HEK293 (cell line): ENCODE results near the gene CASKIN2.
A peak's percentile ranks its signal among the peaks of the same experiment; 100 is the strongest.

Source experiments
- CTCF ChIA-PET: fragments of 350-600 bp; formaldehyde crosslinking; extraction: SDS; loops from one replicate; lab custom pipeline; 2021; ENCODE audit warnings: antibody characterized with exemption; lab: Yijun Ruan, JAX
- POLR2A ChIA-PET: fragments of 300-600 bp; formaldehyde crosslinking; extraction: SDS; loops from one replicate; lab custom pipeline; 2020; ENCODE audit warnings: antibody characterized with exemption, inconsistent platforms; lab: Yijun Ruan, JAX
- H3K27ac ChIP-seq: fragments of 200-500 bp; sonication (Bioruptor generic); 2 replicates; pipeline ENCODE4 v1.5.1; 2014; ENCODE audit warnings: low read depth, low read length, control low read depth, inconsistent platforms; ENCODE audit errors: extremely low read depth
- H3K36me3 ChIP-seq, 2 experiments: fragments of 200-500 bp in 1 of 2; sonication (Bioruptor generic) in 1 of 2; 1 replicate in 1 of 2; 2 replicates in 1 of 2; pipeline ENCODE4 v1.5.1; 2014 to 2017; ENCODE audit warnings: inconsistent platforms in 2 of 2, low read length in 2 of 2; ENCODE audit not compliant: control insufficient read depth in 2 of 2, insufficient read depth in 1 of 2
- H3K4me1 ChIP-seq: fragments of 200-500 bp; sonication (Bioruptor generic); 2 replicates; pipeline ENCODE4 v1.5.1; 2014; ENCODE audit warnings: mild to moderate bottlenecking, low read length, inconsistent platforms; ENCODE audit not compliant: control insufficient read depth, insufficient read depth
- H3K4me3 ChIP-seq: 2 replicates; pipeline ENCODE4 v1.5.1; 2011; ENCODE audit warnings: low read depth, mild to moderate bottlenecking, control low read depth, low read length, moderate library complexity
- H3K9me3 ChIP-seq: fragments of 200-500 bp; sonication (Bioruptor generic); 2 replicates; pipeline ENCODE4 v1.5.1; 2014; ENCODE audit warnings: low read depth, low read length, inconsistent platforms; ENCODE audit not compliant: control insufficient read depth, insufficient read depth
- BCL11A ChIP-seq: fragments of 450-650 bp; formaldehyde crosslinking; IDR thresholded peaks from 2 replicates; pipeline ENCODE4 v1.5.1; 2016; ENCODE audit warnings: low read depth, missing biosample characterization, missing genetic modification characterization
- CTCF ChIP-seq: fragments of 450-650 bp; formaldehyde crosslinking; IDR thresholded peaks from 2 replicates; pipeline ENCODE4 v1.5.1; 2016; ENCODE audit warnings: missing biosample characterization, missing genetic modification characterization
- GLIS1 ChIP-seq: fragments of 450-650 bp; formaldehyde crosslinking; IDR thresholded peaks from 2 replicates; pipeline ENCODE4 v1.5.1; 2016; ENCODE audit warnings: missing biosample characterization, missing genetic modification characterization
- GLIS2 ChIP-seq: fragments of 450-650 bp; formaldehyde crosslinking; IDR thresholded peaks from 2 replicates; pipeline ENCODE4 v1.5.1; 2016; ENCODE audit warnings: missing biosample characterization, missing genetic modification characterization
- KLF1 ChIP-seq: fragments of 450-650 bp; formaldehyde crosslinking; IDR thresholded peaks from 2 replicates; pipeline ENCODE4 v1.5.1; 2016; ENCODE audit warnings: missing biosample characterization, missing genetic modification characterization
- KLF10 ChIP-seq: fragments of 450-650 bp; IDR thresholded peaks from 2 replicates; pipeline ENCODE4 v1.5.1; 2018; ENCODE audit warnings: missing biosample characterization, mild to moderate bottlenecking, missing genetic modification characterization
- KLF9 ChIP-seq: fragments of 450-650 bp; formaldehyde crosslinking; IDR thresholded peaks from 2 replicates; pipeline ENCODE4 v1.5.1; 2016; ENCODE audit warnings: missing biosample characterization, missing genetic modification characterization, low read depth
- OVOL3 ChIP-seq: fragments of 450-650 bp; formaldehyde crosslinking; IDR thresholded peaks from 2 replicates; pipeline ENCODE4 v1.5.1; 2016; ENCODE audit warnings: missing biosample characterization, missing genetic modification characterization
- PATZ1 ChIP-seq: fragments of 450-650 bp; formaldehyde crosslinking; IDR thresholded peaks from 2 replicates; pipeline ENCODE4 v1.5.1; 2016; ENCODE audit warnings: missing biosample characterization, missing genetic modification characterization
- PRDM10 ChIP-seq: fragments of 450-650 bp; formaldehyde crosslinking; IDR thresholded peaks from 2 replicates; pipeline ENCODE4 v1.5.1; 2016; ENCODE audit warnings: missing biosample characterization, missing genetic modification characterization
- PRDM4 ChIP-seq: fragments of 450-650 bp; formaldehyde crosslinking; IDR thresholded peaks from 2 replicates; pipeline ENCODE4 v1.5.1; 2017; ENCODE audit warnings: missing biosample characterization, missing genetic modification characterization
- SCRT1 ChIP-seq: fragments of 450-650 bp; formaldehyde crosslinking; IDR thresholded peaks from 2 replicates; pipeline ENCODE4 v1.5.1; 2016; ENCODE audit warnings: missing biosample characterization, missing genetic modification characterization, borderline replicate concordance
- SP2 ChIP-seq: fragments of 450-650 bp; formaldehyde crosslinking; IDR thresholded peaks from 2 replicates; pipeline ENCODE4 v1.5.1; 2016; ENCODE audit warnings: missing biosample characterization, missing genetic modification characterization
- SP3 ChIP-seq: fragments of 450-650 bp; formaldehyde crosslinking; IDR thresholded peaks from 2 replicates; pipeline ENCODE4 v1.5.1; 2016; ENCODE audit warnings: missing biosample characterization, missing genetic modification characterization
- ZBTB17 ChIP-seq: fragments of 450-650 bp; formaldehyde crosslinking; IDR thresholded peaks from 2 replicates; pipeline ENCODE4 v1.5.1; 2016; ENCODE audit warnings: missing biosample characterization, missing genetic modification characterization
- ZBTB8A ChIP-seq: fragments of 450-650 bp; formaldehyde crosslinking; IDR thresholded peaks from 2 replicates; pipeline ENCODE4 v1.5.1; 2016; ENCODE audit warnings: missing biosample characterization, missing genetic modification characterization
- ZFP69B ChIP-seq: fragments of 450-650 bp; formaldehyde crosslinking; IDR thresholded peaks from 2 replicates; pipeline ENCODE4 v1.5.1; 2016; ENCODE audit warnings: missing biosample characterization, missing genetic modification characterization
- ZIC2 ChIP-seq: fragments of 450-650 bp; formaldehyde crosslinking; IDR thresholded peaks from 2 replicates; pipeline ENCODE4 v1.5.1; 2016; ENCODE audit warnings: missing biosample characterization, missing genetic modification characterization
- ZNF24 ChIP-seq: fragments of 450-650 bp; formaldehyde crosslinking; IDR thresholded peaks from 2 replicates; pipeline ENCODE4 v1.5.1; 2016; ENCODE audit warnings: missing biosample characterization, missing genetic modification characterization
- ZNF501 ChIP-seq: fragments of 450-650 bp; formaldehyde crosslinking; IDR thresholded peaks from 2 replicates; pipeline ENCODE4 v1.5.1; 2016; ENCODE audit warnings: missing biosample characterization, missing genetic modification characterization
- ZNF510 ChIP-seq: fragments of 450-650 bp; formaldehyde crosslinking; IDR thresholded peaks from 2 replicates; pipeline ENCODE4 v1.5.1; 2018; ENCODE audit warnings: mild to moderate bottlenecking, missing genetic modification characterization, missing biosample characterization; ENCODE audit not compliant: insufficient replicate concordance
- ZNF555 ChIP-seq: fragments of 450-650 bp; formaldehyde crosslinking; conservative IDR thresholded peaks from 2 replicates; pipeline ENCODE4 v1.5.1; 2017; ENCODE audit warnings: missing biosample characterization, mild to moderate bottlenecking, missing genetic modification characterization, inconsistent platforms
- ZNF600 ChIP-seq: fragments of 450-650 bp; formaldehyde crosslinking; IDR thresholded peaks from 2 replicates; pipeline ENCODE4 v1.5.1; 2016; ENCODE audit warnings: missing biosample characterization, missing genetic modification characterization
- ZNF610 ChIP-seq: fragments of 450-650 bp; formaldehyde crosslinking; IDR thresholded peaks from 2 replicates; pipeline ENCODE4 v1.5.1; 2016; ENCODE audit warnings: missing biosample characterization, missing genetic modification characterization, borderline replicate concordance
- ZNF785 ChIP-seq: fragments of 450-650 bp; formaldehyde crosslinking; IDR thresholded peaks from 2 replicates; pipeline ENCODE4 v1.5.1; 2016; ENCODE audit warnings: missing biosample characterization, missing genetic modification characterization
- ZNF837 ChIP-seq: fragments of 450-650 bp; formaldehyde crosslinking; IDR thresholded peaks from 2 replicates; pipeline ENCODE4 v1.5.1; 2016; ENCODE audit warnings: missing biosample characterization, missing genetic modification characterization
- ZSCAN30 ChIP-seq: fragments of 450-650 bp; IDR thresholded peaks from 2 replicates; pipeline ENCODE4 v1.5.1; 2018; ENCODE audit warnings: missing biosample characterization, mild to moderate bottlenecking, missing genetic modification characterization, moderate library complexity
- ZXDB ChIP-seq: fragments of 450-650 bp; formaldehyde crosslinking; IDR thresholded peaks from 2 replicates; pipeline ENCODE4 v1.5.1; 2016; ENCODE audit warnings: missing biosample characterization, missing genetic modification characterization

The CASKIN2 gene

GRCh38 chr17:75549246-75550138 lies 34.2 kb upstream of the CASKIN2 start:
- H3K27ac ChIP-seq = peak overlapping the region; percentile 34; the same call in 1 of the 2 replicates
- H3K4me1 ChIP-seq = peaks cover 10% of the 10 kb centered on the region; the same call in 1 of the 2 replicates
- no peaks in the 10 kb centered on the region for H3K9me3 ChIP-seq
- no peaks in the 10 kb centered on the region for H3K36me3 ChIP-seq
- ChIA-PET POLR2A (interaction anchor here (0.6 to 1.2 kb wide), 10 partner anchors 9 to 260 kb away, joined by 3 to 9 read pairs (median 4); partner anchors contain the start of genes LLGL2, SLC25A19 and TSEN54), CTCF (interaction anchor here (0.6 to 1.2 kb wide), 3 partner anchors 10 to 39 kb away, joined by 3 to 4 read pairs (median 3); partner anchors contain the start of gene LLGL2)
- no peak overlapping the region; the same call in 1 of the 2 replicates for H3K4me3 ChIP-seq
- TF ChIP-seq ZNF510 (tag by site-specific recombination) = no peak
- peak; percentile 99 for TF ChIP-seq KLF1
- peak; percentile 86 for TF ChIP-seq PRDM10 (tag by site-specific recombination)
- no peak for TF ChIP-seq SCRT1
- no peak for TF ChIP-seq ZNF785
- TF ChIP-seq GLIS2 (tag by site-specific recombination) = peak; percentile 81
- no peak for TF ChIP-seq ZNF555 (tag by site-specific recombination)
- no peak for TF ChIP-seq BCL11A (tag by site-specific recombination)
- 0 out of 2 replicates have a peak, but pooled peaks have one; percentile 15 for TF ChIP-seq SP3 (tag by site-specific recombination)
- TF ChIP-seq ZBTB17 (tag by site-specific recombination) = 0 out of 2 replicates have a peak, but pooled peaks have one; percentile 19
- TF ChIP-seq ZNF24 (tag by site-specific recombination) = no peak
- TF ChIP-seq KLF9 (tag by site-specific recombination) = peak; percentile 72
- no peak for TF ChIP-seq CTCF
- TF ChIP-seq ZNF600 (tag by site-specific recombination) = peak; percentile 91
- TF ChIP-seq ZNF610 (tag by site-specific recombination) = no peak
- TF ChIP-seq ZNF837 (tag by site-specific recombination) = no peak
- TF ChIP-seq ZBTB8A (tag by site-specific recombination) = peak; percentile 61
- TF ChIP-seq ZNF501 (tag by site-specific recombination) = 0 out of 2 replicates have a peak, but pooled peaks have one; percentile 64
- TF ChIP-seq ZXDB (tag by site-specific recombination) = no peak
- TF ChIP-seq SP2 (tag by site-specific recombination) = peak; percentile 41
- TF ChIP-seq KLF10 (tag by site-specific recombination) = no peak
- 0 out of 2 replicates have a peak, but pooled peaks have one; percentile 48 for TF ChIP-seq ZFP69B (tag by site-specific recombination)
- TF ChIP-seq PRDM4 (tag by site-specific recombination) = no peak
- TF ChIP-seq GLIS1 (tag by site-specific recombination) = peak; percentile 97
- TF ChIP-seq OVOL3 (tag by site-specific recombination) = no peak
- no peak for TF ChIP-seq ZSCAN30
- peak; percentile 90 for TF ChIP-seq PATZ1 (tag by site-specific recombination)
- 0 out of 2 replicates have a peak, but pooled peaks have one; percentile 46 for TF ChIP-seq ZIC2
